ENCODE data around the gene CBR3. TPM values are rescaled to one million over a fixed set of nuclear protein-coding genes. Genes with fewer than 3 reads are reported as not detected.
"Not testable (repeated sequence)": the region's sequence is repeated elsewhere in the genome, so short reads cannot be mapped to it uniquely, and the experiment has no call there.

Gene CBR3
- total and polyA plus RNA-seq, 2 experiments from 2014 or later: 4.6 to 8.7 TPM

DNA sequence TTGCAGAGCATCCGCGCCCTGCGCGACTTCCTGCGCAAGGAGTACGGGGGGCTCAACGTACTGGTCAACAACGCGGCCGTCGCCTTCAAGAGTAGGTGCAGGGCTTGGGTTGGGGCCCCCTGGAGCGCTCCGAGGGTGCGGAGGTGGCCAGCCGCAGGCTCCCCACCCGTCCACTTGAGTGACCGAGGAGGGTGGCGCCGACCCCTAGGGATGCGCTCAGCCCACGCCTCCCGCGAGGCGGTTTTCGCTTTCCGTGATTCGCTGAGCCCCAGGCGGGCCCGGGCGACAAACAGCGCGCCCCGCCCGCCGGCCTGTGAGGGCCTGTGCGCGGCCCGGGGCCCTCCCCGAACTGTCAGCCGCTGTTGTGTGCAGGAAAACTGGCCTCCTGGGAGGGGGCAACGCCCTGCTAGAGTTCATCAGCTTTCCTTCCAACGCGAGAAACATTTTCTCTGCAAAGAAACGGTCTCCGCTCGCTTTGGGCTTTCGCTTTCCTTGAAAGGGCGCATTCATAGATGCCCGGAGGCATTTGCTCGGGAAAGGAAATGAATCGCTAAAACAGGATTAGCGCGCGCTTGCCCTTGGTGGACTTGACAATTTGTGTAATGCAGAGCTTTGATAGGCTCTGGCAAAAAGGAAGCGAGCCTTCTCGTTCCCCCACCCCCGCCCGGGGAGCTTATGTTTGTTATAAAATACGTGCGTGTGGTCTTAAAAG is 668 bp downstream of the CBR3 start (continued):
- TF ChIP-seq, protein P1, sequence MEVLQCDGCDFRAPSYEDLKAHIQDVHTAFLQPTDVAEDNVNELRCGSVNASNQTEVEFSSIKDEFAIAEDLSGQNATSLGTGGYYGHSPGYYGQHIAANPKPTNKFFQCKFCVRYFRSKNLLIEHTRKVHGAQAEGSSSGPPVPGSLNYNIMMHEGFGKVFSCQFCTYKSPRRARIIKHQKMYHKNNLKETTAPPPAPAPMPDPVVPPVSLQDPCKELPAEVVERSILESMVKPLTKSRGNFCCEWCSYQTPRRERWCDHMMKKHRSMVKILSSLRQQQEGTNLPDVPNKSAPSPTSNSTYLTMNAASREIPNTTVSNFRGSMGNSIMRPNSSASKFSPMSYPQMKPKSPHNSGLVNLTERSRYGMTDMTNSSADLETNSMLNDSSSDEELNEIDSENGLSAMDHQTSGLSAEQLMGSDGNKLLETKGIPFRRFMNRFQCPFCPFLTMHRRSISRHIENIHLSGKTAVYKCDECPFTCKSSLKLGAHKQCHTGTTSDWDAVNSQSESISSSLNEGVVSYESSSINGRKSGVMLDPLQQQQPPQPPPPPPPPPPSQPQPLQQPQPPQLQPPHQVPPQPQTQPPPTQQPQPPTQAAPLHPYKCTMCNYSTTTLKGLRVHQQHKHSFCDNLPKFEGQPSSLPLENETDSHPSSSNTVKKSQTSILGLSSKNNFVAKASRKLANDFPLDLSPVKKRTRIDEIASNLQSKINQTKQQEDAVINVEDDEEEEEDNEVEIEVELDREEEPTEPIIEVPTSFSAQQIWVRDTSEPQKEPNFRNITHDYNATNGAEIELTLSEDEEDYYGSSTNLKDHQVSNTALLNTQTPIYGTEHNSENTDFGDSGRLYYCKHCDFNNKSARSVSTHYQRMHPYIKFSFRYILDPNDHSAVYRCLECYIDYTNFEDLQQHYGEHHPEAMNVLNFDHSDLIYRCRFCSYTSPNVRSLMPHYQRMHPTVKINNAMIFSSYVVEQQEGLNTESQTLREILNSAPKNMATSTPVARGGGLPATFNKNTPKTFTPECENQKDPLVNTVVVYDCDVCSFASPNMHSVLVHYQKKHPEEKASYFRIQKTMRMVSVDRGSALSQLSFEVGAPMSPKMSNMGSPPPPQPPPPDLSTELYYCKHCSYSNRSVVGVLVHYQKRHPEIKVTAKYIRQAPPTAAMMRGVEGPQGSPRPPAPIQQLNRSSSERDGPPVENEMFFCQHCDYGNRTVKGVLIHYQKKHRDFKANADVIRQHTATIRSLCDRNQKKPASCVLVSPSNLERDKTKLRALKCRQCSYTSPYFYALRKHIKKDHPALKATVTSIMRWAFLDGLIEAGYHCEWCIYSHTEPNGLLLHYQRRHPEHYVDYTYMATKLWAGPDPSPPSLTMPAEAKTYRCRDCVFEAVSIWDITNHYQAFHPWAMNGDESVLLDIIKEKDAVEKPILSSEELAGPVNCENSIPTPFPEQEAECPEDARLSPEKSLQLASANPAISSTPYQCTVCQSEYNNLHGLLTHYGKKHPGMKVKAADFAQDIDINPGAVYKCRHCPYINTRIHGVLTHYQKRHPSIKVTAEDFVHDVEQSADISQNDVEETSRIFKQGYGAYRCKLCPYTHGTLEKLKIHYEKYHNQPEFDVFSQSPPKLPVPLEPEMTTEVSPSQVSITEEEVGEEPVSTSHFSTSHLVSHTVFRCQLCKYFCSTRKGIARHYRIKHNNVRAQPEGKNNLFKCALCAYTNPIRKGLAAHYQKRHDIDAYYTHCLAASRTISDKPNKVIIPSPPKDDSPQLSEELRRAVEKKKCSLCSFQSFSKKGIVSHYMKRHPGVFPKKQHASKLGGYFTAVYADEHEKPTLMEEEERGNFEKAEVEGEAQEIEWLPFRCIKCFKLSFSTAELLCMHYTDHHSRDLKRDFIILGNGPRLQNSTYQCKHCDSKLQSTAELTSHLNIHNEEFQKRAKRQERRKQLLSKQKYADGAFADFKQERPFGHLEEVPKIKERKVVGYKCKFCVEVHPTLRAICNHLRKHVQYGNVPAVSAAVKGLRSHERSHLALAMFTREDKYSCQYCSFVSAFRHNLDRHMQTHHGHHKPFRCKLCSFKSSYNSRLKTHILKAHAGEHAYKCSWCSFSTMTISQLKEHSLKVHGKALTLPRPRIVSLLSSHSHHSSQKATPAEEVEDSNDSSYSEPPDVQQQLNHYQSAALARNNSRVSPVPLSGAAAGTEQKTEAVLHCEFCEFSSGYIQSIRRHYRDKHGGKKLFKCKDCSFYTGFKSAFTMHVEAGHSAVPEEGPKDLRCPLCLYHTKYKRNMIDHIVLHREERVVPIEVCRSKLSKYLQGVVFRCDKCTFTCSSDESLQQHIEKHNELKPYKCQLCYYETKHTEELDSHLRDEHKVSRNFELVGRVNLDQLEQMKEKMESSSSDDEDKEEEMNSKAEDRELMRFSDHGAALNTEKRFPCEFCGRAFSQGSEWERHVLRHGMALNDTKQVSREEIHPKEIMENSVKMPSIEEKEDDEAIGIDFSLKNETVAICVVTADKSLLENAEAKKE (CRISPR knock-in tag; IDR thresholded peaks at IDR 0.05): no peak

GRCh38 chr21:36139791-36140190 is 4.9 kb downstream of the CBR3 start:
- H3K27me3 ChIP-seq (ENCODE audit: insufficient read depth): peaks cover 25% of the 10 kb centered on the region
- not testable (repeated sequence) for H4K20me1 ChIP-seq (replicated peaks; ENCODE audit: insufficient read depth); H3K9me3 Mint-ChIP-seq; H3K4me2 ChIP-seq; H3K27ac ChIP-seq (ENCODE audit: low read depth); DNase-seq (ENCODE audit: low spot score); H3K9me2 ChIP-seq (ENCODE audit: insufficient read depth); H3K36me3 Mint-ChIP-seq (ENCODE audit: low read depth); H2AFZ ChIP-seq; H3K79me2 ChIP-seq (replicated peaks; ENCODE audit: insufficient read depth); H3K27ac Mint-ChIP-seq; H3K4me3 Mint-ChIP-seq; H3K4me3 ChIP-seq; H3K36me3 ChIP-seq (ENCODE audit: insufficient read depth); ATAC-seq
- peaks cover 24% of the 10 kb centered on the region for H3K27me3 Mint-ChIP-seq (ENCODE audit: insufficient read depth, low read depth, poor library complexity)
- H3K4me1 Mint-ChIP-seq: peaks cover 20% of the 10 kb centered on the region; the same call in 2 of the 3 replicates
- H3K4me1 ChIP-seq (ENCODE audit: insufficient read depth): peaks cover 18% of the 10 kb centered on the region
- H3F3A ChIP-seq (replicated peaks; ENCODE audit: low read depth): peaks cover 14% of the 10 kb centered on the region; the same call in 1 of the 2 replicates

GRCh38 chr21:36141513-36141925 is 6.6 kb downstream of the CBR3 start:
- Histone ChIP-seq H3K4me1 (ENCODE audit: insufficient read depth) (peaks cover 16% of the 10 kb centered on the region), H3K36me3 (ENCODE audit: insufficient read depth) (no peaks in the 10 kb centered on the region), H3F3A (replicated peaks; ENCODE audit: low read depth) (peaks cover 3% of the 10 kb centered on the region; the same call in 1 of the 2 replicates), H3K27me3 (ENCODE audit: insufficient read depth) (peaks cover 8% of the 10 kb centered on the region), H3K4me3 (no peak overlapping the region), H3K79me2 (replicated peaks; ENCODE audit: insufficient read depth) (no peaks in the 10 kb centered on the region), H4K20me1 (replicated peaks; ENCODE audit: insufficient read depth) (no peaks in the 10 kb centered on the region; the same call in 1 of the 2 replicates), H2AFZ (no peak overlapping the region), H3K9me2 (ENCODE audit: insufficient read depth) (no peaks in the 10 kb centered on the region), H3K27ac (ENCODE audit: low read depth) (no peak overlapping the region), H3K4me2 (no peak overlapping the region)
- peak; percentile 98 for ATAC-seq
- Mint-ChIP-seq H3K27me3 (ENCODE audit: insufficient read depth, low read depth, poor library complexity) (peaks cover 6% of the 10 kb centered on the region), H3K36me3 (ENCODE audit: low read depth) (no peaks in the 10 kb centered on the region), H3K4me3 (no peak overlapping the region; the same call in 2 of the 3 replicates), H3K27ac (no peak overlapping the region), H3K4me1 (peaks cover 16% of the 10 kb centered on the region; the same call in 2 of the 3 replicates), H3K9me3 (no peaks in the 10 kb centered on the region)
- DNase-seq (ENCODE audit: low spot score): peak; percentile 99
- TF ChIP-seq CTCF (conservative IDR thresholded peaks at IDR 0.05; ENCODE audit: low read depth in 2 of 2) (peak; percentile 96 to 97), CREB1 (CRISPR knock-in tag; IDR thresholded peaks at IDR 0.05; ENCODE audit: low read depth) (peak; percentile 61), JUNB (IDR thresholded peaks at IDR 0.05; ENCODE audit: unreplicated experiment) (no peak), ZNF331 (CRISPR knock-in tag; IDR thresholded peaks at IDR 0.05; ENCODE audit: low read depth) (no peak)
- TF ChIP-seq, protein P2, sequence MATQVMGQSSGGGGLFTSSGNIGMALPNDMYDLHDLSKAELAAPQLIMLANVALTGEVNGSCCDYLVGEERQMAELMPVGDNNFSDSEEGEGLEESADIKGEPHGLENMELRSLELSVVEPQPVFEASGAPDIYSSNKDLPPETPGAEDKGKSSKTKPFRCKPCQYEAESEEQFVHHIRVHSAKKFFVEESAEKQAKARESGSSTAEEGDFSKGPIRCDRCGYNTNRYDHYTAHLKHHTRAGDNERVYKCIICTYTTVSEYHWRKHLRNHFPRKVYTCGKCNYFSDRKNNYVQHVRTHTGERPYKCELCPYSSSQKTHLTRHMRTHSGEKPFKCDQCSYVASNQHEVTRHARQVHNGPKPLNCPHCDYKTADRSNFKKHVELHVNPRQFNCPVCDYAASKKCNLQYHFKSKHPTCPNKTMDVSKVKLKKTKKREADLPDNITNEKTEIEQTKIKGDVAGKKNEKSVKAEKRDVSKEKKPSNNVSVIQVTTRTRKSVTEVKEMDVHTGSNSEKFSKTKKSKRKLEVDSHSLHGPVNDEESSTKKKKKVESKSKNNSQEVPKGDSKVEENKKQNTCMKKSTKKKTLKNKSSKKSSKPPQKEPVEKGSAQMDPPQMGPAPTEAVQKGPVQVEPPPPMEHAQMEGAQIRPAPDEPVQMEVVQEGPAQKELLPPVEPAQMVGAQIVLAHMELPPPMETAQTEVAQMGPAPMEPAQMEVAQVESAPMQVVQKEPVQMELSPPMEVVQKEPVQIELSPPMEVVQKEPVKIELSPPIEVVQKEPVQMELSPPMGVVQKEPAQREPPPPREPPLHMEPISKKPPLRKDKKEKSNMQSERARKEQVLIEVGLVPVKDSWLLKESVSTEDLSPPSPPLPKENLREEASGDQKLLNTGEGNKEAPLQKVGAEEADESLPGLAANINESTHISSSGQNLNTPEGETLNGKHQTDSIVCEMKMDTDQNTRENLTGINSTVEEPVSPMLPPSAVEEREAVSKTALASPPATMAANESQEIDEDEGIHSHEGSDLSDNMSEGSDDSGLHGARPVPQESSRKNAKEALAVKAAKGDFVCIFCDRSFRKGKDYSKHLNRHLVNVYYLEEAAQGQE (IDR thresholded peaks at IDR 0.05; ENCODE audit: unreplicated experiment): no peak

All from GM23338 (cell line).